IPS-18c (cell line): Measurements from ENCODE around the gene GPR176.

Experiments
- H3K4me3 ChIP-seq: 2 replicates; pipeline ENCODE4 v1.7.0; 2013; ENCODE audit warnings: low read depth, mild to moderate bottlenecking, low read length, moderate library complexity; ENCODE audit not compliant: insufficient read depth
- H3K9me3 ChIP-seq: one replicate; pipeline ENCODE4 v1.6.1; 2013; ENCODE audit warnings: mild to moderate bottlenecking, low read length, moderate library complexity; ENCODE audit not compliant: control insufficient read depth, insufficient read depth

GPR176 gene

GRCh38 chr15:39881790-39882189 lies 38.3 kb downstream of the GPR176 start:
- no peaks in the 10 kb centered on the region for H3K9me3 ChIP-seq
- no peak overlapping the region for H3K4me3 ChIP-seq

DNA sequence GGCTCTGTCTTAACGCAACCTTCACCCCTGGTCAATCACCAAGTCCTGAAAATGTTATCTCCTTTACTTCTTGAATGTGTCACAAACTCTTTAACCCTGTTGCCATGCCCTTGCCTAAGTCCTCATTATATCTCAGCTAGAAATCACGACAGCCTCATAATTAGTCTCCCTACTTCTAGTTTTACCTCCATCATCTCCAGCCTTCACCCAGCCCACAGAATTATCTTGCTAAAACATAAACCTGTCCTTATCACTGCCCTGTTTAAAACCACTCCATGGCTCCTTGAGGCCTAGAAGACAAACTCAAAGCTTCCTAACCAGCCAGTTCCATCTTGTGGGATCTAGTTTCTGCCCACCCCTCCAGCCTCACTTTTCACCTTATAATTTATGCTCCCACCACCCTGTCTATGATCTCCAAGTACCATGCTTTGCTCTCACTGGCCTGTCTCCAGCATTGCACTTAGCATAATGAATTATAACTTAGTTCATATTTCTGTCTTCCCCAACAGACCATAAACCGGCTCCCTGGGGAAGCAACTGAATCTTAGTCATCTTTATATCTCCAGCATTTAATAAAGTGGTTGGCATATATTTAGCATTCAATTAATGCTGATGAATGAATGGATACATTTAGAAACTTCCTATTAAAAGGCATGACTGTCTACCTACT lies 39.2 kb downstream of the GPR176 start:
- H3K9me3 ChIP-seq, result no peaks in the 10 kb centered on the region
- H3K4me3 ChIP-seq, result no peak overlapping the region

- Histone ChIP-seq H3K9me3 (no peaks in the 10 kb centered on the region), H3K4me3 (no peak overlapping the region)
Measured at GRCh38 chr15:39878406-39878785, 41.7 kb downstream of the GPR176 start.

GRCh38 chr15:39874890-39875549 lies 45.0 kb downstream of the GPR176 start:
- H3K4me3 ChIP-seq, result no peak overlapping the region
- no peaks in the 10 kb centered on the region for H3K9me3 ChIP-seq

DNA sequence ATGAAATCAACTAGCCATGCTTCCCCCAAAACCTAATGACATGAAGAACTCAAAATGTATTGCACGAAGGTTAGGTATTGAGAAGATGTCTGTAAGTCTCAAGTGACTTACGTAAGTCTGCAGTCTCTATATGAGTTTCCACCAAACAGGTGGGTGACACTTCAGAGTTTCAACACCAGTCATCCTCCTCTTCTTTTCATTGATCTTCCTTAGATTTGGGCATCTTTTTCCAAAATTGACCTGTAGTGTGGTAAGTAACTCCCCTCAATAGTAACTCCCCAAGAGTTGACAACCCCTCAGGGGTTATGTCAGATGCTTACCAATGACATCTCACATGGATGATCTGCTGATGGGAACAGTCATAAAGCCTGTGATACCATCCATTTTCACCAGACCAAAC lies 46.1 kb downstream of the GPR176 start:
- H3K4me3 ChIP-seq, result no peak overlapping the region
- no peaks in the 10 kb centered on the region for H3K9me3 ChIP-seq

- H3K4me3 ChIP-seq, result no peak overlapping the region
- no peaks in the 10 kb centered on the region for H3K9me3 ChIP-seq
Measured at GRCh38 chr15:39870537-39870936, 49.5 kb downstream of the GPR176 start.

DNA sequence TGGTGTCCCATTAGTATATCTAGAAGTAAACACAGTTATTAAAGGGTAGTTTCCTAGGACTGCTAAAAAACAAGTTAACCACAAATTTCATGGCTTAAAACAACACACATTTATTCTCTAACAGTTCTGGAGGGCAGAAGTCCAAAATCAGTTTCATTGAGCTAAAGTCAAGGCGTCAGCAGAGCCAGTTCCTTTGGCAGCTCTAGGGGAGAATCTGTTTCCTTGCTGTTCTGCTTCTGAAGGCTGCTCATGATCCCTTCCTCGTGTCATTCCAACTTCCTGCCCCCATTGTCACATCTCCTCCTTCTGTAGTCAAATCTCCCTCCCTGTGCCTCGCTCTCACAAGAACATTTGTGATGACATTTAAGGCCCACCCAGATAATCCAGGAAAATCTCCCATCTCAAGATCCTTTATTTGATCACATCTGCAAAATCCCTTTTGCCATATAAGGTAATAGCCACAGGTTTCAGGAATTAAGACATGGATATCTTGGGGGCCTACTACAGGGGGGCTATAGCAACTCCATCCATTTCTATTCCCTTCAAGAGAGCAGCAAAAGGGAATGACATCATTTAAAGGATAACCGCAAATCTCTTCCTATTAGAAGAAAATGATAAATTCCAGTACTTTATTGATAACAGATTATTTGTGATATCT lies 50.1 kb downstream of the GPR176 start:
- H3K4me3 ChIP-seq, result no peak overlapping the region
- no peaks in the 10 kb centered on the region for H3K9me3 ChIP-seq

- Histone ChIP-seq H3K9me3 (no peaks in the 10 kb centered on the region), H3K4me3 (no peak overlapping the region)
Measured at GRCh38 chr15:39869254-39869653, 50.8 kb downstream of the GPR176 start.

GRCh38 chr15:39868396-39868795 lies 51.7 kb downstream of the GPR176 start:
- H3K4me3 ChIP-seq, result no peak overlapping the region
- H3K9me3 ChIP-seq, result no peaks in the 10 kb centered on the region

DNA sequence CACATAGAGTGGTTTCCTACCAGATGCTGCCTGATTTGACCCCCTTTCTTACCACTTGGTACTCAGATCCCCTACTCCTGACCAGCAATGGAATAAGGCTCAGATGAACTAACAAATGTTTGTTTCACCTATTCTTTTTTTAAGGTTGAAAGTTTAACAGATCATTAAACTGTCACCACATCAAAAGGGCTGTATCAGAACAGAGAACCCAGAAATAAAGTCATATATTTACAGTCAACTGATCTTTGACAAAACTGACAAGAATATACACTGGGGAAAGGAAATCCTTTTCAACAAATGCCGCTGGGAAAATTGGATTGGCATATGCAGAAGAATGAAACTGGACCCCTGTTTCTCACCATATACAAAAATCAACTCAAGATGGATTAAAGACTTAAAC lies 56.0 kb downstream of the GPR176 start:
- no peak overlapping the region for H3K4me3 ChIP-seq
- no peaks in the 10 kb centered on the region for H3K9me3 ChIP-seq

GRCh38 chr15:39860871-39861270 lies 59.2 kb downstream of the GPR176 start:
- Histone ChIP-seq H3K9me3 (no peaks in the 10 kb centered on the region), H3K4me3 (no peak overlapping the region)

DNA sequence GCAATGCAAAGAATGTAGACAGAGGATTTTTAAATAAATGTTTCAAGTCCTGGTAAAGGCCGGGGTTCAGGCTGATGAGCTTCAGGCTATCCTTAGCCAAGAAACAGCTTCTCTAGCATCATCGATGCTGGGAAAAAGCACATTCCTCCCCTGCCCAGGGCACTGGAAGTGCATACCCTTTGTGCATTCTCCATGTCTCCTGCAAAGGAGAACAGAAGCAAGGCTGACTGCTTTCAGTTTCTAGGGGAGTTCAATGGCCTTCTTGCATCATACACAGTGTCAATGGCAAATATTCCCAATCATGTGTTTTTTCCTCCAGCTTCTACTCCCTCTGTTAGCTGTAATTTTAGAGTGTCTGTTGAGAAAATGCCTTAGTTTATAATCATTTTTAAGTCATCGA lies 59.9 kb downstream of the GPR176 start:
- H3K9me3 ChIP-seq, result no peaks in the 10 kb centered on the region
- no peak overlapping the region for H3K4me3 ChIP-seq

DNA sequence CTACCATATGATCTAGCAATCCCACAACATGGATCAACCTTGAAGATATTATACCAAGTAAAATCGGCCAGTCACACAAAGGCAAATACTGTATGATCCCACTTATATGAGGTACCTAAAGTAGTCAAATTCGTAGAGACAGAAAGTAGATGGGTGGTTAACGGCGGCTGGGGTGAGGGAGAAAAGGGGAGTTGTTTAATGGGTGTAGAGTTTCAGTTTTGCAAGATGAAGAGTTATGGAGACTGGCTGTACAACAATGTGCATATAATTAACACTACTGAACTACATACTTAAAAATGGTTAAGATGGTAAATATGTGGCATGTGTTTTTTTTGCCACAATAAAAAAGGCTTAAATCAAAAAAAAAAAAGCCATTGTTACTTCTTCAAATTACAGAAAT lies 60.4 kb downstream of the GPR176 start:
- H3K9me3 ChIP-seq, result no peaks in the 10 kb centered on the region
- H3K4me3 ChIP-seq, result no peak overlapping the region

DNA sequence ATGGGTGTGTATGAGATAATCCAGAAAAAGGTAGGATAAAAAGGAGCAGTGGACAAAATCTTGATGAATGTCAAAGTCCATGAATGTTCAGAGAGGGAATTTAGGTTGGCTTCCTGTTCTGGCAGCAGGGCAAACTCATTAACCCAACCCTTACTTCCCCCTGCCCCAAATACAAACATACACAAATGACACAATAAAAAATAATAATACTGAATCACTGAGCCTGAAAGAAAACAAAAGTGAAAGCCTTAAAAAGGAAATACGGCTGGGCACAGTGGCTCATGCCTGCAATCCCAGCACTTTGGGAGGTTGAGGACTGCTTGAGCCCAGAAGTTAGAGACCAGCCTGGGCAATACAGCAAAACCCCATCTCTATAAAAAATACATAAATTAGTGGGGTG lies 62.9 kb downstream of the GPR176 start:
- H3K4me3 ChIP-seq, result no peak overlapping the region

DNA sequence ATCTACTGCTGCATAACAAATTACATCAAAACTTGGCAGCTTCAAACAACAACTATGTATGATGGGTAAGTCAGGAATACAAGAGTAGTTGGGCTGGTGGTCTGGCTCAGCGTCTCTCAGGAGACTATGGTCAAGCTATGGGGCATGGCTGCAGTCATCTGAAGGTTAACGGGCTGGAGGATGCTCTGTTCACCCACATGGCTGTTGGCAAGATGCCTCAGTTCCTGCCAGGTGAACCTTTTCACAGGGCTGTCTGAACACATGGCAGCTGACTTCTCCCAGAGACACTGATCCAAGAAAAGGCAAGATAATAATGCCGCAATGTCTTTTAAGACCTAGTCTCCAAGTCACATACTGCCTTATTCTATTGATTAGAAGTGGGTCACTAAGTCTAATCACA lies 63.7 kb downstream of the GPR176 start:
- H3K4me3 ChIP-seq, result no peak overlapping the region
- H3K9me3 ChIP-seq, result no peaks in the 10 kb centered on the region

More for the DNA sequence above, 62.9 kb downstream of the GPR176 start:
- H3K9me3 ChIP-seq, result no peaks in the 10 kb centered on the region

DNA sequence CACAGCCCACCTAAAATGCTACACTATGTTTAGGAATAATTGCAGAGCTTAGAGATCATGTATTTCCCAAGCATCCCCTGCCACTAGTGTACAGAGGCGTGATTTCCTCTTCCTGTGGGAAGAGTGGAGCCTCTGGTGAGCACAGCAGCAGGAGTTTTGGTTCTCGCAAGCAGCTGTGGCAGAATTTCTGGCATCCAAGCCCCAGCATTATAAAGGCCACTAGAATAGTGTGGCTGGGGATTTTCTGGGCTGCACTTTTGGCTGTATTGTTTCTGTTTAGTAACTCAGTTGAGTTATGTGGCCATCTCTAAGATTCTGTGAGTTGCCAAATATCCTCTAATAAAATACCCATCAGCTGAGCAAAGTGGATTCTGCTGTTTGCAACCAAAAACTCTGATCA lies 64.7 kb downstream of the GPR176 start:
- no peaks in the 10 kb centered on the region for H3K9me3 ChIP-seq
- no peak overlapping the region for H3K4me3 ChIP-seq

DNA sequence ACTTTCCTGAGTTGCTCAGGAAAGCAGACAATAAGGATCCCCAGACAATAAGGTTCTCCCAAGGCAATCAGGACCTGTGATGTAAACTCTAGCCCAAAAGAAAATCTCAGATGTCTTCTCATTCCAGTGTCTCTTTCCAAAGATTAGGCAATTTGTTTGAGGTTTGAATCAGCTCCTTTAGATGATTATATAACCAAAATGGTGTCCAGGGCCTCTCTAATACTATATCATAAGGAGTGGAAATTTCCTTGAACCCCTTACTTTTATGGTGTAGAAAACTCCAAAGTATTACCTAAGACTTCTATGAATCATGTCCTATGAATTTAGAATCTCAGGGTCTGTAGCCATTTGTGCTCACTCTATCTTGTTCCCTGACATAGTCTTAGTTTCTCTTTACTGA lies 65.9 kb downstream of the GPR176 start:
- no peaks in the 10 kb centered on the region for H3K9me3 ChIP-seq
- H3K4me3 ChIP-seq, result no peak overlapping the region

GRCh38 chr15:39852250-39852649 lies 67.8 kb downstream of the GPR176 start:
- H3K9me3 ChIP-seq, result no peaks in the 10 kb centered on the region
- H3K4me3 ChIP-seq, result no peak overlapping the region
